SK-N-SH (cell line): ENCODE measurements around the gene TSHZ2. TPM values are rescaled to one million over a fixed set of nuclear protein-coding genes. Genes with fewer than 3 reads are reported as not detected.

Source experiments
- CTCF ChIA-PET: fragments of 300-600, 350-600 bp; formaldehyde crosslinking; extraction: SDS; loops from one replicate; lab custom pipeline; 2021; lab: Yijun Ruan, JAX
- POLR2A ChIA-PET: fragments of 350-600 bp; sonication (Branson Sonifier 250); formaldehyde crosslinking; extraction: SDS; loops from one replicate; lab custom pipeline; 2020; ENCODE audit warnings: antibody characterized with exemption, inconsistent platforms; lab: Yijun Ruan, JAX
- DNase-seq: peaks from one replicate; pipeline ENCODE4 v3.0.0; 2012
- H2AFZ ChIP-seq: fragments of 200-600 bp; sonication (generic); 2 replicates; pipeline ENCODE4 v1.8.1; 2016; ENCODE audit warnings: antibody characterized with exemption, mild to moderate bottlenecking, low read depth
- H3F3A ChIP-seq: fragments of 200-600 bp; sonication (generic); replicated peaks from 2 replicates; pipeline ENCODE3; 2016; ENCODE audit warnings: antibody characterized with exemption, mild to moderate bottlenecking; ENCODE audit not compliant: insufficient read depth
- H3K27ac ChIP-seq, 2 experiments: fragments of 200-500 bp in 1 of 2; fragments of 200-600 bp in 1 of 2; sonication (Bioruptor generic) in 1 of 2; sonication (generic), shearing (Covaris generic) in 1 of 2; 2 replicates each; pipeline versions ENCODE4 v1.5.1 to v1.6.1; 2014 to 2016; ENCODE audit warnings: low read depth in 2 of 2, inconsistent platforms in 1 of 2, low read length in 1 of 2, mild to moderate bottlenecking in 1 of 2, mixed read lengths in 1 of 2
- H3K27me3 ChIP-seq: fragments of 200-600 bp; sonication (generic), shearing (Covaris generic); 2 replicates; pipeline ENCODE4 v1.6.1; 2016; ENCODE audit warnings: mixed run types; ENCODE audit not compliant: insufficient read depth
- H3K36me3 ChIP-seq, 2 experiments: fragments of 200-500 bp in 1 of 2; fragments of 200-600 bp in 1 of 2; sonication (Bioruptor generic) in 1 of 2; sonication (generic) in 1 of 2; replicated peaks in 1 of 2; 2 replicates each; pipeline versions ENCODE3 to v1.5.1; 2014 to 2016; ENCODE audit warnings: low read length in 1 of 2, mild to moderate bottlenecking in 1 of 2; ENCODE audit not compliant: insufficient read depth in 2 of 2, control insufficient read depth in 1 of 2
- H3K4me1 ChIP-seq, 2 experiments: fragments of 200-500 bp in 1 of 2; fragments of 200-600 bp in 1 of 2; sonication (Bioruptor generic) in 1 of 2; sonication (generic), shearing (Covaris generic) in 1 of 2; 2 replicates each; pipeline versions ENCODE4 v1.5.1 to v1.6.1; 2014 to 2016; ENCODE audit warnings: low read depth in 1 of 2, low read length in 1 of 2, mixed run types in 1 of 2; ENCODE audit not compliant: insufficient read depth in 2 of 2, control insufficient read depth in 1 of 2
- H3K4me2 ChIP-seq: fragments of 200-600 bp; sonication (generic), shearing (Covaris generic); 2 replicates; pipeline ENCODE4 v1.6.1; 2017; ENCODE audit warnings: mixed run types
- H3K4me3 ChIP-seq, 2 experiments: fragments of 200-500 bp in 1 of 2; fragments of 200-600 bp in 1 of 2; sonication (Bioruptor generic) in 1 of 2; sonication (generic), shearing (Covaris generic) in 1 of 2; 2 replicates each; pipeline versions ENCODE4 v1.5.1 to v1.8.1; 2014 to 2016; ENCODE audit warnings: low read depth in 2 of 2, inconsistent platforms in 1 of 2, low read length in 1 of 2, mild to moderate bottlenecking in 1 of 2, mixed read lengths in 1 of 2, moderate library complexity in 1 of 2
- H3K79me2 ChIP-seq: fragments of 200-600 bp; sonication (generic); 2 replicates; pipeline ENCODE4 v1.8.1; 2017; ENCODE audit warnings: mild to moderate bottlenecking; ENCODE audit not compliant: insufficient read depth
- H3K9ac ChIP-seq: fragments of 200-600 bp; sonication (generic); 2 replicates; pipeline ENCODE4 v1.6.1; 2017; ENCODE audit warnings: mixed run types
- H3K9me2 ChIP-seq: fragments of 200-600 bp; sonication (generic); 2 replicates; pipeline ENCODE4 v1.6.1; 2017; ENCODE audit warnings: mixed run types
- H3K9me3 ChIP-seq: fragments of 200-600 bp; sonication (generic); 2 replicates; pipeline ENCODE4 v1.6.1; 2017; ENCODE audit warnings: mixed run types, mild to moderate bottlenecking, moderate library complexity
- H4K20me1 ChIP-seq: fragments of 200-600 bp; sonication (generic); 2 replicates; pipeline ENCODE4 v1.6.1; 2017; ENCODE audit warnings: mild to moderate bottlenecking, mixed run types; ENCODE audit not compliant: insufficient read depth
- CHD2 ChIP-seq: fragments of 150-350 bp; IDR thresholded peaks from 2 replicates; pipeline ENCODE4 v1.6.1; 2018; ENCODE audit warnings: low read length; ENCODE audit not compliant: partially characterized antibody
- EP300 ChIP-seq, 2 experiments: IDR thresholded peaks; 2 replicates each; pipeline versions ENCODE4 v1.4.0 to v1.6.1; 2012; ENCODE audit warnings: borderline replicate concordance in 1 of 2, low read depth in 1 of 2, low read length in 1 of 2
- IRF3 ChIP-seq: fragments of 150-350 bp; IDR thresholded peaks from 2 replicates; pipeline ENCODE4 v1.6.1; 2016; ENCODE audit warnings: mild to moderate bottlenecking, low read depth, low read length
- JUND ChIP-seq: IDR thresholded peaks from 2 replicates; pipeline ENCODE4 v1.4.0; 2012
- MEF2A ChIP-seq: IDR thresholded peaks from 2 replicates; pipeline ENCODE4 v1.4.0; 2012; ENCODE audit warnings: low read depth, borderline replicate concordance
- PBX3 ChIP-seq: IDR thresholded peaks from 2 replicates; pipeline ENCODE4; 2012
- RAD21 ChIP-seq: IDR thresholded peaks from 2 replicates; pipeline ENCODE4 v1.6.1; 2012; ENCODE audit warnings: mild to moderate bottlenecking, low read length
- RCOR1 ChIP-seq: fragments of 150-350 bp; IDR thresholded peaks from 2 replicates; pipeline ENCODE4 v1.6.1; 2017; ENCODE audit warnings: antibody characterized with exemption, low read length
- SMC3 ChIP-seq: IDR thresholded peaks from 2 replicates; pipeline ENCODE4 v1.6.1; 2012; ENCODE audit warnings: low read depth, low read length, improper control_type of control experiment
- TAF1 ChIP-seq: IDR thresholded peaks from 2 replicates; pipeline ENCODE4 v1.6.1; 2012; ENCODE audit warnings: low read depth, mild to moderate bottlenecking, low read length, moderate library complexity, borderline replicate concordance
- TCF12 ChIP-seq: IDR thresholded peaks from 2 replicates; pipeline ENCODE4 v1.4.0; 2012
- USF1 ChIP-seq: IDR thresholded peaks from 2 replicates; pipeline ENCODE4 v1.4.0; 2012; ENCODE audit warnings: low read depth, borderline replicate concordance
- WGBS: methylation state at CpG from one replicate; pipeline ENCODE4 v1.1.6; 2017; ENCODE audit warnings: low lambda C conversion rate; 5-methylcytosine and 5-hydroxymethylcytosine counted together
- polyA plus RNA-seq, 3 experiments: library from polyadenylated mRNA; depleted of rRNA; stranded (reverse); fragments of >200 nt; gene quantifications; 2 replicates each; pipeline ENCODE4 v1.2.3, GENCODE V29; 2012

The TSHZ2 gene
- polyA plus RNA-seq, 1 of the 3 experiments (the other 2 are of a cell fraction): 0.13 TPM

- no peaks in the 10 kb centered on the region for H3K36me3 ChIP-seq
- no peak overlapping the region for H3K4me2 ChIP-seq
- peak; percentile 16 for DNase-seq
- no peak overlapping the region for H3K4me3 ChIP-seq
- no peaks in the 10 kb centered on the region for H3K27me3 ChIP-seq
- H2AFZ ChIP-seq: no peak overlapping the region
- ChIA-PET CTCF (interaction anchor here (0.7 to 1.1 kb wide), 2 partner anchors 15 to 29 kb away, joined by 3 to 4 read pairs; no protein-coding TSS in a partner anchor), POLR2A (no interaction called here)
- no peaks in the 10 kb centered on the region for H3K79me2 ChIP-seq
- peaks cover 0 to 26% of the 10 kb centered on the region in 2 experiments; a peak in 3 of 4 replicates for H3K4me1 ChIP-seq
- no peaks in the 10 kb centered on the region for H4K20me1 ChIP-seq
- no peaks in the 10 kb centered on the region for H3K9me2 ChIP-seq
- H3K27ac ChIP-seq: peak overlapping the region in 1 of 2 experiments; percentile 69; a peak in 2 of 4 replicates
- no peaks in the 10 kb centered on the region for H3K9me3 ChIP-seq
- H3K9ac ChIP-seq: no peak overlapping the region
- TF ChIP-seq EP300 (IDR thresholded peaks at IDR 0.05; ENCODE audit: borderline replicate concordance in 1 of 2, low read depth in 1 of 2, low read length in 1 of 2) (peak in 1 of 2 experiments; percentile 81; a peak in 2 of 4 replicates), TCF12 (0 out of 2 replicates have a peak, but pooled peaks have one; percentile 26), PBX3 (no peak), RCOR1 (peak; percentile 40; the same call in 1 of the 2 replicates)
- TF ChIP-seq, all 33 proteins: peak for 3
- H3F3A ChIP-seq: no peaks in the 10 kb centered on the region
- WGBS: 25% methylated on average over 2 of the region's 2 CpGs
Measured at GRCh38 chr20:53097371-53097770, 125.2 kb downstream of the TSHZ2 start.

GRCh38 chr20:53097791-53098190 is 125.6 kb downstream of the TSHZ2 start:
- DNase-seq: no peak
- no peaks in the 10 kb centered on the region for H3K27me3 ChIP-seq
- WGBS: 46% methylated on average over 4 of the region's 4 CpGs
- ChIA-PET CTCF (interaction anchor here (1.1 kb wide), 1 partner anchor 15 kb away, joined by 3 read pairs; no protein-coding TSS in a partner anchor), POLR2A (no interaction called here)
- no peaks in the 10 kb centered on the region for H3K9me2 ChIP-seq
- H3K27ac ChIP-seq: peak overlapping the region in 1 of 2 experiments; percentile 69; a peak in 2 of 4 replicates
- no peak overlapping the region for H3K4me3 ChIP-seq
- H3K9ac ChIP-seq: no peak overlapping the region
- no peak overlapping the region for H3K4me2 ChIP-seq
- H3K4me1 ChIP-seq: peaks cover 0 to 26% of the 10 kb centered on the region in 2 experiments; a peak in 3 of 4 replicates
- H3F3A ChIP-seq: no peaks in the 10 kb centered on the region
- no peaks in the 10 kb centered on the region for H3K79me2 ChIP-seq
- no peaks in the 10 kb centered on the region for H4K20me1 ChIP-seq
- no peaks in the 10 kb centered on the region for H3K36me3 ChIP-seq
- no peaks in the 10 kb centered on the region for H3K9me3 ChIP-seq
- no peak for TF ChIP-seq TAF1
- TF ChIP-seq SMC3: no peak
- TF ChIP-seq MEF2A: no peak
- no peak for TF ChIP-seq IRF3
- no peak for TF ChIP-seq RAD21
- no peak for TF ChIP-seq JUND
- no peak for TF ChIP-seq USF1
- no peak for TF ChIP-seq EP300 (IDR thresholded peaks at IDR 0.05; ENCODE audit: borderline replicate concordance in 1 of 2, low read depth in 1 of 2, low read length in 1 of 2)
- TF ChIP-seq CHD2: no peak
- H2AFZ ChIP-seq: no peak overlapping the region
